Pons (tissue), 1 donor: ENCODE data around the gene STRAP.
"Not testable (repeated sequence)": the region's sequence is repeated elsewhere in the genome, so short reads cannot be mapped to it uniquely, and the experiment has no call there.

Source experiments
- DNase-seq: peaks from one replicate; pipeline ENCODE4 v3.0.0-alpha.2; 2016; ENCODE audit warnings: low spot score

Gene STRAP

DNA sequence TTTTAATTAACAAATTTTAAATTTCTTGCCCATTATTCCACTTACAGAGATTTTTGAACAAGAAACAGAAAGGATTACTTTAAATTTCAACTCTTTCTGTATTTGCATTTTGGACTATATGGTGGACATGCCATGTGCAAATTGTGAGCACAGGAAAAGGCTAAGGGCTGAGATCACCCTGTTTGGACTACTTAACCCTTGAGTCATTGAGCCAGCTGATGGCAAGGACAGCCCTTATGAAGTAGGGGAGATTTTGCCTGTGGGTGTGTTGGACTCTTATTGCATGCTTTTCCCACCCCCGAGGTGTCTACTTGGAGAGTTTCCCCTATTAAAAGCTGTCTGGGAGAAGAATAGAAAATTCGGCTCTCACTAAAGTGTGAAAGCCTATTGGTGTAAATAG, 46.2 kb downstream of the STRAP start:
- no peak for DNase-seq

DNA sequence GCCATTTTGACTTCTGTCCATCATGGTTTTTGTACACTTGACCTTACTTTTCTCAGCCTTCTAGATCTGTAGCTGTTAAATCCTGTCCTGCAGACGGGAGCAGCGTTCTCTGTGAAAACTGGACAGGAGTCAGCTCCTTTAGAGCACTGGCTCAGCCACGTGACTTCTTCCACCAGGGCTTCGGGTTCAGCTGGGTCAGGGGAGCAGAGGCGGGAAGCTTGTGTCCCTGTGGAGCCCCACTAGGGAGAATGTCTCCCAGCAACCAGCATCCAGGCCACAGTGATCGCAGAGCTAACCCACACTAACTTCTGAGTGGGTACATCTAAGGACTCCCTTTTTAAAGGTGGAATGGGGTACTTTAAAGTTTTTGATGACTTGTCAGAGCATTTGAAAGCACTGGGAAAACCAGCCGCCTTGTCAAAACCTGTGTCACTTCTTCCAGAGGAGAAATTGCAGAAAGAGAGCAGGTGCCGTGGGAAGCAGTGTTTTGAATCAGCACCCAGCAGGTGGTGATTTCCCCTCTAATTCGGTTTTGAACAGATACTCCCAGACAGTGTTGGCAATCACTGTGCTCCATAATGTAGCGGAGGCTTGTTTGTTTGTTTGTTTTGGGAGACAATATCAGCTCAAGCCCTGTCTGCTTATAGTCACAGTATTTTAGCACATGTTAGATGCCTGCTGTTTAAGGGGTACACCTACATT, 46.8 kb downstream of the STRAP start:
- no peak for DNase-seq

DNA sequence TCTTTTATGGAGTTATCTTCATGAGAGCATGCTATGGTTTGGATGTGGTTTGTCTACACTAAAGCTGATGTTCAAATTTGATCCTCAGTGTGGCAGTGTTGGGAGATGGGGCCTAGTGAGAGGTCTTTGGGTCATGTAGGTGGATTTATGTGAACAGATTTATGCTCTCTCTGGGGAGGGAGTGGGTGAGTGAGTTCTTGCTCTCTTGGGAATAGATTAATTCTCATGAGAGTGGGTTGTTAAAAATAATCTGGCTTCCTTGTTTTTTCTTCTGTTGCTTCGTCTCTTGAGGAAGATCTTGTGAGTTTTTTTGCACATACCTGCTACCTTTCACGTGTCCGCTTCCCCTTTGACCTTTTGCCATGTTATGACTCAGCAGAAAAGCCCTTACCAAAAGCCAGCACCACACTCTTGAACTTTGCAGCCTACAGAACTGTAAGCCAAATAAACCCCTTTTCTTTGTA, 49.4 kb downstream of the STRAP start:
- DNase-seq, result no peak

DNA sequence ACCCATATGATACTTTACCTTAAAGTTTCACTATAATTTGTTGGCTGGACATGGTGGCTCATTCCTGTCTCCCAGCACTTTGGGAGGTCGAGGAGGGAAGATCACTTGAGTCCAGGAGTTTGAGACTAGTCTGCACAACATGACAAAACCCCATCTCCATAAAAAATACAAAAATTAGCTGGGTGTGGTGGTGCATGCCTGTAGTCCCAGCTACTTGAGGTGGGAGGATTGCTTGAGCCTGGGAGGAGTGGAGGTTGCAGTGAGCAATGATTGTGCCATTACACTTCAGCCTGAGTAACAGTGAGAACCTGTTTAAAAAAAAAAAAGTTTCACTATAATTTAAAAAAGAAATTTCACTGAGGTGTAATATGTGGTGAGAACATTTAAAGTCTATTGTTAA, 50.1 kb downstream of the STRAP start:
- DNase-seq, result no peak

DNA sequence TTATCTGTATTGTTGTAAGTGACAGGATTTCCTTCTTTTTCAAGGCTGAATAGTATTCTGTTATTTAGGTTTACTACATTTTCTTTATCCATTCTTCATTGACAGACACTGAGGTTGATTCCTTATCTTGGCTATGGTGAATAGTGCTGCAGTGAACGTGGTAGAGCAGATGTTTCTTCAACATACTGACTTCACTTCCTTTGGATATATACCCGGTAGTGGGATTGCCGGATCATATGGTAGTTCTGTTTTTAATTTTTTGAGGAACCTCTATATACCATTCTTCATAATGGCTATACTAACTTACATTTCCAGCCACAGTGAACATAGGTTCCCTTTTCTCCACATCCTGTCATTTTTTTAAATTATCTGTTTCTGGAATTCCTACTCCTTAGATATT, 50.8 kb downstream of the STRAP start:
- DNase-seq, result no peak

DNA sequence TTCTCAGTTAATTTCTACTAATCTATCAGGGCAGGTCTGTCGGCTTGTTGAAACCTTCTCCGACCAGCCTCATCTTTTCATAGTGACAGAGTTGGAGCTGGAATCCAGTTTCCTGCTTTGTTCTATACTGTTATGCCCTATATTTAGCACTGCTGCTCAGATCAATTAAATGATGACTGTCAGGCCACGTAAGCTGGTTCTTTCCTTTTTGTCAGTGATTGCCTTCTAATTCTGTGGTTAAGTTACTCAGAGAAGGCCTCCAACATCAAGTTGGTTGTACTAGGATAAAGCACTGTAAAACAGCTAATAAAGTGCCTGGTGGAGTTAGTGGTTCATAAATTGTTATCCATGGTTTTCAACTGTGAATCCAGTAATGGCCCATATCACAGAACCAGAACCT, 51.6 kb downstream of the STRAP start:
- DNase-seq, result no peak

DNA sequence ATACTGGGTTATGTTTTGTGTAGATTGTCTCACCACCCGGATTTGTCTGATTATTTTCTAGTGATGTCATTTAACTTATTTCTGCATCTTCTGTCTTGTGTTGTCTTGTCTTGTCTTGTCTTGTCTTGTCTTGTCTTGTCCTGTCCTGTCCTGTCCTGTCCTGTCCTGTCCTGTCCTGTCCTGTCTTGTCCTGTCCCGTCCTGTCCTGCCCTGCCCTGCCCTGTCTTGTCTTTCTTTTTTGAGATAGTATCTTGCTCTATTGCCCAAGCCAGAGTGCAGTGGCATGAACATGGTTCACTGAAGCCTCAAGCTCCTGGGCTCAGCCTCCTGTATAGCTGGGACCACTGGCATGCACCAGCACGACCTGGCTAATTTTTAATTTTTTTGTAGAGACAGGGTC, 54.6 kb downstream of the STRAP start:
- no peak for DNase-seq

DNA sequence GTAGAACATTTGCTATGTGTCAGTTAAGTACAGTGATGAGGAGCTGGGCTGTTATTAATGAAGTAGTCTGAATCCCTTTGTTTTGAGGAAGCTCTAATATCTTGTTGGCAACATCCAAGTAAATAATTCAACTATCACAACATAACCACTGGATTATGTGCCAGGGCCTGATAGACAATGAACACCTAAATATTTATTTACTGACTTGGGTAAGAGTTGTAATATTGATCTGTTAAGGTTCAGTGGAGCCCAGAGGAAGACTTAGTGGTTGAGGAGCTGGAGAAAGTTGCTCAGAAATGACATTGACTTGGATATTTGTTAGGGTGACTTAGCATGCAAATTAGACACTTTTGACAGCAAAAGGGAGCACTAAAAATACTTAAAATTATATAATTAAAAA, 55.7 kb downstream of the STRAP start:
- no peak for DNase-seq

DNA sequence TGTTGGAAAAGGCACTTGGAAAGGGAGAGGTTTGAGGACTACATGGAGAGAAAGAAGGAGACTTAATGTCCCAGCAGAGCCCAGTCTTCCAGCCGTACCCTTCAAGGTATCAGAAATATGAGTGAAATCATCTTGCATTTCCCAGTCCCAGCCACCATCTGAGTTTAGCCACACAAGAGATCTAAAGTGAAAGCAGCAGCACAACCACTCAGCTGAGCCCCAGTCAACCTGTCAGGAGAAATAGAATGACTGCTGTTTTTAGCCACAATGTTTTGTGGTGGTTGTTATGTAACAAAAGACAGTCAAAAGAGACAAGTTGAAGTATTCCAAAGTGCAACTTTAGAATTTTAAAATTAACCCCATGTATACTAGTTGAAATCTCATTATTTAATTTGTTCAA, 56.9 kb downstream of the STRAP start:
- DNase-seq, result no peak

DNA sequence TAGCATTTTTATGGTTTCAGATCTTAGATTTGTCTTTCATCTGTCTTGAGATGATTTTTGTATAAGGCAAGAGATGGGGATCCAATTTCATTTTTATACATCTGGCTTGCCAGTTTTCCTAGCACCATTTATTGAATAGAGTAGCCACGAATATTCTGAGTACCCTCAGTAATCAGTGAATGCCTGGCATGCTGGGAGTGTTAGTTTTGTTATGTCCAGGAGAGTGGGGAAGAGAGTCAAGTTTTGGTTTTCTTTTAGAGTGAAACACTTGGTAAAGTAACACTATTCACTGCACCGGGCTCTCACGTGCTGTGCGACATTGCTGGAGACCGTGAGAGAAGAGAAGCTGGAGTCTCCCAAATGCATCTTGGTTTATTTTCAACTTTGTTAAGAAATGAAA, 60.3 kb downstream of the STRAP start:
- no peak for DNase-seq

DNA sequence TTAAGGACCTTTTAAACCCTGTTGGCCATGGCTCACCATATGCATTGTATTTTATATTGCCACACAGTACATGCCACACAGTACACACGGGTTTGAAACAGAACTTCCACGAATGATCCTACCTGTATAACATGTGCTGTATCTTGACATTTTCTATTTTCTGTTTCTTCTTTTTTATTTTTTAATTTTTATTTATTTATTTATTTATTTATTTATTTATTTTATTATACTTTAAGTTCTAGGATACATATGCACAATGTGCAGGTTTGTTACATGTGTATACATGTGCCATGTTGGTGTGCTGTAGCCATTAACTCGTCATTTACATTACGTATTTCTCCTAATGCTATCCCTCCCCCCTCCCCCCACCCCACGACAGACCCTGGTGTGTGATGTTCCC, 61.3 kb downstream of the STRAP start:
- not testable (repeated sequence) for DNase-seq

DNA sequence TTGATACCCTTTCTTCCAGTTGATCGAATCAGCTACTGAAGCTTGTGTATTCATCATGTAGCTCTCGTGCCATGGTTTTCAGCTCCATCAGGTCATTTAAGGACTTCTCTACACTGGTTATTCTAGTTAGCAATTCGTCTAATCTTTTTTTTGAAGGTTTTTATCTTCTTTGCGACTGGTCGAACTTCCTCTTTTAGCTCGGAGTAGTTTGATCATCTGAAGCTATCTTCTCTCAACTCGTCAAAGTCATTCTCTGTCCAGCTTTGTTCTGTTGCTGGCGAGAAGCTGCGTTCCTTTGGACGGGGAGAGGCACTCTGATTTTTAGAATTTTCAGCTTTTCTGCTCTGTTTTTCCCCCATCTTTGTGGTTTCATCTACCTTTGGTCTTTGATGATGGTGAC, 66.3 kb downstream of the STRAP start:
- not testable (repeated sequence) for DNase-seq
